ACHN (cell line): ENCODE results near the gene CCDC66.

Source experiments
- DNase-seq: peaks from one replicate; pipeline ENCODE4 v3.0.0-alpha.2; 2015
- in situ Hi-C: cut with HindIII; loops from 2 replicates; pipeline ENCODE4 v1.10.0; 2017; ENCODE audit warnings: low sequenced_read_pairs, low pct_ligation_motif_present, low pct_unique_long_range_greater_than_20kb

CCDC66 gene

DNA sequence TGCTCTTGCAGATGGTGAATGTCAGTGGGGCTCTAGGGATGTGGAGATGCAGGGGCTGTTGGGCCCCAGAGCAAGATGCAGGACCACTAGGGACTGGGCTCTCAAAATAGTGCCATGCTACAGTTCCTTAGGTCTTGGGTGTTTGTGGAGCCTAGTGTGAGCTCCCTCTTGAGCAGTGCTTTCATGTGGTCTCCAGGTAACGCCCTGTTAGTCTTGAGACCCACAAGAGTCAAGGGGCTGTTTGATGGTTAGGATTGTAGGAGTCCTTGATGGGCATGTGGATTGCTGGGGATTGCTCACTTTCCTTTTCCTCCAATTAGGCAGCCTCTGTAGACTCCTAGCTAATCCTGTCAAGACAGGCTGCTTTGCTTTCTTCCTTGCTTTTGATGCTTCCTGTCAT, 56.0 kb downstream of the CCDC66 start:
- no peak for DNase-seq
- in situ Hi-C loops: no loop called here

DNA sequence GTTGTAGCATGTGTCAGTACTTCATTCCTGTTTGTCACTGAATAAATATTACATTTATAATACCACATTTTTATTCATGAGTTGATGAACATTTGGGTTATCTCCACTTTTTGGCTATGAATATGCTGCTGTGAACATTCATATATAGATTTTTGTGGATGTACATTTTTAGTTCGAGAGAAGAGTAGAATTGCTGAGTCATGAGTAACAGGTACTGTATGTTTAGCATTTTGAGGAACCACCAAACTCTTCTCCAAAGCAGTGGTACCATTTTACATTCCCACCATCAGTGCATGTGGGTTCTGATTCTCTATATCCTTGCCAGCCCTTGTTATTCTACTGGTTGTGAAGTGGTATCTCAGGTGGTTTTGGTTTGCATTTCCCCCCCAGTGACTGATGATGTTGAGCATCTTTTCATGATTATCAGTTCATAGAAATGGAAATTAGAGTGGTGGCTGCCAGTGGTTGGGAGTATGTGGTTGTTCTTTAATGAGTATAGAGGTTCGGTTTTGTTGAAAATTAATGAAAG, 59.6 kb downstream of the CCDC66 start:
- in situ Hi-C loops: no loop called here
- no peak for DNase-seq

DNA sequence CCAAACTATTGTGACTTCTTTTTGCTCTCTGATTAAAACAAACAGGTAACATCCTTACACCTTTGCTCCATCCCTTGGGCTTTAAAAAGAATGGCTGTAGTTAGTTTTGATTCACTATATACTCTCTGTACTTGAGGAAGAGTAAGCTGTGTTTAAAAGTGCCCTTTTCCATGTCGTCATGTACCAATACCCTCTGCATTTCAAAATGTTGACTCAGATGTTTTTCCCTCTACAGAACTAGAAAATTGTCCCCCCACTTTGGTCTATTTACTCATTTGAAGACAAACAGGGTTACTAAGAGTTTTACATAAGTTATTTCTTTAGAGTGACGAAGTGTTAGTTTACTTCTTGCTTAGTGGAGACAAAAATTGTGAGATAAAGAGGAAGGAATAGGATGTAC, 63.4 kb downstream of the CCDC66 start:
- DNase-seq: no peak
- in situ Hi-C loops: no loop called here

DNA sequence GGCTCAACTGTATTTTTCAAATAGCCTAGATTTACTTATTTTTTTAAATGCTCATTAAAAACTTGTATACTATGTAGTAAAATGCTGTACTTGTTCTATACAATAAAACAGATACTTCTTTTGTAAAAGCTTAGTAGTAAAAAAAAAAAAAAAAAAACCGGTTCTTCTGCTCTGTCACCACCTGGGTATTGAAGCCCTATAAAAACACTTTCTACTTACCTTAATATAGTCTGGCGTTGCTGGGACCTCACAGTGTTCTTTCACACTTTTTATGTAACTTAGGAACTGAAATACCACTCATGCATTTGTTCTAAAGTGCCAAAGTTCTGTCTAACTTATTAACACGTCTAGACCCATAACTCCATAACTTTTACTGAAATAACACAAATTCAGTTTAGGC, 64.7 kb downstream of the CCDC66 start:
- no peak for DNase-seq
- in situ Hi-C loops: no loop called here

DNA sequence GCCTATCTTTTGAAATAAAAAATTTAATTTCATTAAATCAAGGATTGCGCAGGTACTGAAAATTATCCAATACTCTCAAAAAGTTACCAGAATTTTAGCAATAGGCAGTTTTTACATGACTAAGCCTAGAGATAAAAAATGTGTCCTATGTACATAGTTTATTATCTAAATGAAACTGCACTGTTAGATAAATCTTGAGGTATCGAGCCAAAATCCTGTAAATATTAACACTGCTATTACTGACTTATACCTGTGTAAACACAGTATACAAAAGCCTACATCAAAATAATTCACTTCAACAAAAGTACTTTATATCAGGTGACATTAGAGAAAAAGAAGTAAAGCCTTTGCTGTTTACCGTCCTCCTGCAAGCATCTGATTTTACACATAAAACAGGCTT, 65.4 kb downstream of the CCDC66 start:
- in situ Hi-C loops: no loop called here
- no peak for DNase-seq

DNA sequence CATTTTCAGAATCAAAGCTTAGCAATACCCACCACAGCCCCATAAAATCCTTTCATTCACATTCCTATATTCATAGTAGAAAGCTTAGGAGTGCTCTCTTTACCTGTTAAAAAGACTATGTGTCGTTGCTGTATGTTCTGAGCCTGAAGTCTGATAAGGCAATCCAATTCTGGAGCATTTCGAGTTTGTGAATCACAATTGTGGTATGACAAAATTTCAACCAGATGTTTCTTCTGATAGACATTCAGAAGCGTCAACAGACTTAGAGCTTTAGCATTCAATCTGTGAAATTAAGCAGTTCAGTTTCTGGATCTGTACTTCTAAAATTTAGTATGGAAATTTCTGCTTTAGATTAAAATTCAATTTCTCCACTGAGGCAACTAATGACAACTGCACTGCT, 67.8 kb downstream of the CCDC66 start:
- DNase-seq: no peak

DNA sequence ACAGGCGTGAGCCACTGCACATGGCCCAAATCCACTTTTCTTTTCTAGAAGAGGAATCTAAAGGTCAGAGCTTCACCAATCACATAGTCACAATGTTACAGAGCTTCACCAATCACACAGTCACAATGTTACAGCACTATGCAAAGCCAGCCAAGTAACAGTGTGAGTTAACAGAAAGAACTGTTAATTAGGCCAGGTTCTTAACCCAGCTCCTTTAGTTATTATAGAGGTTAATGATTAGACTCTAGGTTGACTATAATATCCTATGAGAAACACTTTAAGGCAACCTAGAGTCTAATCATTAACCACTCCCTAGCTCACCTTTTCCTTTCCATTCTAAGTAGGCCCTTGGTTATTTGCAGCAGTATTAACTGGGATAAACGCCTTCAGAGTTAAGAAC, 72.1 kb downstream of the CCDC66 start:
- DNase-seq: no peak
- in situ Hi-C loops: no loop called here

More for the DNA sequence above, 67.8 kb downstream of the CCDC66 start:
- in situ Hi-C loops: no loop called here

DNA sequence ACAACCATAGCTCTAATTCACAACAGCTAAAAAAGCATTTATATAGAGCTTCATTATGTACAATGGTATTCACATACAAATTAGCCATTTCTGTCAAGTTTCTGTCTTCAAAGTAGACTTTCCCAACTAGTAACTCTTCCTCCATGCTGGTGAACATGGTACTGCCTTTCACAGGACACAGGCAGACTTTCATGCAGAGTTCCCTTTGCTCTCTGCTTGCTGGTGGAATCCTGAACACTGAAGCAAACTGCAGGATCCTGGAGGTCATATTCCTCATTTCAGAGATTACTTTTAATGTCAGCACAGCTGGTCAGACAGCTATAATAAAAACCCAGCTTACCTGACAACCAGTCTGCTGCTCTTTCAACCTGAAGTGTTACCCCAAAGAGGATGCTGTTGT, 72.5 kb downstream of the CCDC66 start:
- no peak for DNase-seq
- in situ Hi-C loops: no loop called here

DNA sequence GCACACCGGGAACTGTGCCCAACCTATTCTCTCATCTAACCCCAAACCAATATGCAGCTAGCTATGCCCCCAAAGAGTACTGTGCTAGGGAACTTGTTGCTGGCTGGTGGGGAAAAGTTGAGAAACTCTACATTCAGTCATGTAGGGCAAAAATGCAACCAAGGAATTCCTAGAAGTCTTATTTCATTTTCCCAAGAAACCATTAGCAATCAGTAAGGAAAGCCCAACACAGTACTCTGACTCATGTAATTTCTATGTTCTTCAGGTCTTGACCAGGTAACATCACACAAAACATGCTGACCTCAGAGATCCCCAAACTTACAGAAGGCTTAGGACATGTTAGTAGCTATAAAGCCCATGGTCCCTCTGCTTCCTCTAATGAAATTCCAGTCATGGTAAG, 74.0 kb downstream of the CCDC66 start:
- in situ Hi-C loops: no loop called here

DNA sequence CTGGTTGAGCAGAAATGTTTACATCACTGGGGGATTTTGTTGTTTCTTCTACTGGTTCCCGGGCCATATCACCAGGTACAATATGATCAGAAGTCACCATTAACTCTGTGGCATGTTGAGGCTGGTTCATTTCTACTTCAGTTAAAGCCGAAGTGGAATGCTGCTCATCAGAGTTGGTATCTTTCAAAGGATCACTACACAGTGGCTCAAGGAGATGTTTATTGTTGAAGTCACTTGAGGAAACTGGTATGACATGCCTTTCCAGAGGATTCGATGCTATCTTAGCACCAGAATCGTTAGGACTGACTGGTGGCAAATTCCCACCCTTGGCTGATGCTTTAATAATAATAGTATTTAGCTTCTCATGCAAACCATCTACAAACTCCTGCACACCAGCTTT, 76.2 kb downstream of the CCDC66 start:
- in situ Hi-C loops: no loop called here
- DNase-seq: no peak

More for the DNA sequence above, 74.0 kb downstream of the CCDC66 start:
- no peak for DNase-seq

DNA sequence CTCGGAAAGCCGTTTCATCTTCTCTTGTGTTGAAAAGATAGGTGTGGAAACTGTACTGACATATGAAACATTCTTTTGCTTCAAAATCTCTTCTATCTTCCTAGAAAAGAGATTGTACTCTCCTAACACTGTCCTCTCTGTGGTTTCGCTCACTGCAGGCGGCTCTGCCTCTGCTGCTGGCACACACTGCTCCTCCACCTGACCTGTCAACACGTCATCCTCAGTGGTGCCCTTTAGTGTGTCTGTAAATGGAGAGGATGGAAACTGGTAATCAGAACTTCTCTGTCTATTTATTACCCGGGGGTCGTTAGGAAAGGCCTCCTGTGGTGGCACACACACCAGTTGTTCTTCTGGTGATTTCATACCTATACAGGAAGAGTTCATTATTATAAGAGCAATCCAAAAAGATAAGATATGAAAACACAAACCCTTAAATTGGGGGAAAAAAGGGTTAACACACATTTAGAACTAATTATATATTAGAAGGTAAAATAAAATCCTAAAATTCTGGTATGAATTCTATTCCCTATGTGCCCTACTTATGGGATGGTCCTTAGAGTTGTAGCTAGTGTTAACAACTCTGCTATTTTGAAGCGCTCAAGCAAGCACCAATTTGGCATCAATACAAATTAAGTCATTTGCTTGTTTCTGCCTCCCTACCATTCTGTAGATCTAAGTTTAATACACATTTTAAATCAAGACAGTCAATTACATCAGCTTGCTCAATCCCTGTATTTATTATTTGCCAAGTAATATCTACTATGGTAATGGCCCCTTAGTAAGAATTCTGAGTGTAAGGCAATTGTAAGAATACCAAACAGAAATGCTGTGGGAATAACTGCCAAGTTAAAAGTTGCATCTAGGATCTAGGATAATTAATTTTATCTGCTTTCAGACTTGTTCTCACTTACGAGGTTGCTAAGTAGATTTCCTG, 76.9 kb downstream of the CCDC66 start:
- DNase-seq: no peak
- in situ Hi-C loops: no loop called here

DNA sequence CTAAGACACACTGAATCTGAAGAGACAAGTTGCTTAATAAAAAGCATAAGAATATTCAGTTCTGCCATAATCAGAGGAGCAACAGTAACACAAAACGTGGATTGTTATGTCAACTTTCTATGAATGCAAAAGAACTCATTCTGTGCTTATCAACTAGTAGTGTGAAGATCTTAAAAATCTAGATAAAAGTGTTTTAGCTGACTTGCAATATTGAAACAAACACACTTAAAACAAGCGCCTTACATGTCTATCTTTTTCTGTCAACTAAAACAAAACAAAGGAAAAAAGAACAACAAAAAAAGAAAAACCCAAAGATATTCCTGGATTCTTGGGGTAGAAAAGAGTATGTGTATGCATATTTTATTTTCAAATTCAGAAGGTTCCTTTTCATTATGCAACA, 88.4 kb downstream of the CCDC66 start:
- in situ Hi-C loops: no loop called here
- DNase-seq: no peak

DNA sequence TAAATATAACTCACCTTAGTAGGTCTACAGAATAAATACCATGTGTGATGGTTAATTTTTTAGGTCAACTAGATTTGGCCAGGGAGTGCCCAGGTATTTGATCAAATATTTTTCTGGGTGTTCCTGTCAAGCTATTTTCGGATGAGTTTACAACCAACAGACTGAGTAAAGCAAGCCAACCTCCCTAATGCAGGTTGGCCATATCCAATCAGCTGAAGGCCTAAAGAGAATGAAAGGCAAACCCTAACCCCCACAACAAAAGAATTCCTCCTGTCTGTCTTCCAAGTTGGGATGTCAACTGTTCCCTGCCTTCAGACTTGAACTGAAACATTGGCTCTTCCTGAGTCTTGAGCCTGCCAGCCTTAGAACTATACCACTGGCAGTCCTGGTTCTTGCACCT, 97.5 kb downstream of the CCDC66 start:
- in situ Hi-C loops: no loop called here
- no peak for DNase-seq

DNA sequence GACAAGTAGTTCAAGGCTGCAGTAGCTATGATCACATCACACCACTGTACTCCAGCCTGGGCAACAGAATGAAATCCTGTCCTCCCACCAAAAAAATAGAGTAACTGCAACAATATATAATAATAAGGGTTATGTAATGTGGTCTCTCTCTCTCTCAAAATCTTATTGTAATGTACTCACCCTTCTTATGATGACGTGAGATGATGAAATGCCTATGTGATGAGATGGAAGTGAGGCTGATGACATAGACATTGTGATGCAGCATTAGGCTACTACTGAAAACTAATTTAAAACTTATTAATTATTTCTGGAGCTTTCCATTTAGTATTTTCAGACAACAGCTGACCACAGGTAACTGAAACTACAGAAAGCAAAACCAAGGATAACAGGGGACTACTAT, 98.7 kb downstream of the CCDC66 start:
- in situ Hi-C loops: no loop called here
- DNase-seq: no peak

DNA sequence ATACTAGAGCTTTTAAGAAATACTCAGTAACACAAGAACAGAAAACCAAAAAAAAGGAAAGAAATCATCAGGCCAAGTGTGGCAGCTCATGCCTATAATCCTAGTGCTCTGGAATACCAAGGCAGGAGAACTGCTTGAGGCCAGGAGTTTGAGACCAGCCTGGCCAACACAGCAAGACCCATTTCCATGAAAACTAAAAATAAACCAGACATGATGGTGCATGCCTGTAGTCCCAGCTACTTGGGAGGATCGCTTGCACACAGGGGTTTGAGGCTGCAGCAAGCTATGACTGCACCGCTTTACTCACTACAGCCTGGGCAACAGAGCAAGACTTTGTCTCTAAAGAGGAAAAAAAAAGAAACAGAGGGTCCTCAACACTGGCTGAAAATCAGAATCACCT, 107.8 kb downstream of the CCDC66 start:
- in situ Hi-C loops: no loop called here
- DNase-seq: no peak

DNA sequence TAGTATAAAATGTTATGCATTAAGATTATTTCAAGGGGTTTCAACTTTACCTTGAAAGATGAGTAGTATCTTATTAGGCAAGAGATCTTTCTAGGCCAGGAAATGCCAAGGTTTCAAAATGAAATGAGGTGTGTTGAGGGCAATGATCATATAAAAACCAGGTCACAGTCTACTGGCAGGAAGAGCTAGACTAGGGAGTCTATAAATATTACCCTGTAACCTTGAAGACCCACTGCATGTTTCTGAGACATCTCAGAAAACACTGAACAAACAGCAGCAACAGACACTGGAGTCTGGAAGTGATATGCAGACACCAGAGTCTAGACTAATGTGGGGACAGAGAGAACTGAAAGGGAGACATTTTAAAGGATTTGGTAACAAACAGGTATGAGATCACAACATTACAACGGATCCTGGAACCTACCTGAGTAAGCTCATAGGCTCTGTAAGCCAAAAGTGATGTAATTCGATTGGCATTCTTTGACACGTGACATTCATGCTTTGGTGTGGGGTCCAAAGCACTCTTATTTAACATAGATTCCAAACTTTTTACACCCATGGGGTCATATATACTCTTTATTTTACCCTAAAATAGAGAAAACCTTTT, 111.1 kb downstream of the CCDC66 start:
- in situ Hi-C loops: no loop called here
- no peak for DNase-seq
